ENCODE data around the gene MIR17HG. TPM values are rescaled to one million over a fixed set of nuclear protein-coding genes. Genes with fewer than 3 reads are reported as not detected.
"Not testable (repeated sequence)": the region's sequence is repeated elsewhere in the genome, so short reads cannot be mapped to it uniquely, and the experiment has no call there.

MIR17HG gene
- polyA plus RNA-seq, 1 experiment = 0.25 TPM

DNA sequence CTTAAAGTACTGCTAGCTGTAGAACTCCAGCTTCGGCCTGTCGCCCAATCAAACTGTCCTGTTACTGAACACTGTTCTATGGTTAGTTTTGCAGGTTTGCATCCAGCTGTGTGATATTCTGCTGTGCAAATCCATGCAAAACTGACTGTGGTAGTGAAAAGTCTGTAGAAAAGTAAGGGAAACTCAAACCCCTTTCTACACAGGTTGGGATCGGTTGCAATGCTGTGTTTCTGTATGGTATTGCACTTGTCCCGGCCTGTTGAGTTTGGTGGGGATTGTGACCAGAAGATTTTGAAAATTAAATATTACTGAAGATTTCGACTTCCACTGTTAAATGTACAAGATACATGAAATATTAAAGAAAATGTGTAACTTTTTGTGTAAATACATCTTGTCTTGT, 3.6 kb downstream of the MIR17HG start:
- TF ChIP-seq, protein P1, sequence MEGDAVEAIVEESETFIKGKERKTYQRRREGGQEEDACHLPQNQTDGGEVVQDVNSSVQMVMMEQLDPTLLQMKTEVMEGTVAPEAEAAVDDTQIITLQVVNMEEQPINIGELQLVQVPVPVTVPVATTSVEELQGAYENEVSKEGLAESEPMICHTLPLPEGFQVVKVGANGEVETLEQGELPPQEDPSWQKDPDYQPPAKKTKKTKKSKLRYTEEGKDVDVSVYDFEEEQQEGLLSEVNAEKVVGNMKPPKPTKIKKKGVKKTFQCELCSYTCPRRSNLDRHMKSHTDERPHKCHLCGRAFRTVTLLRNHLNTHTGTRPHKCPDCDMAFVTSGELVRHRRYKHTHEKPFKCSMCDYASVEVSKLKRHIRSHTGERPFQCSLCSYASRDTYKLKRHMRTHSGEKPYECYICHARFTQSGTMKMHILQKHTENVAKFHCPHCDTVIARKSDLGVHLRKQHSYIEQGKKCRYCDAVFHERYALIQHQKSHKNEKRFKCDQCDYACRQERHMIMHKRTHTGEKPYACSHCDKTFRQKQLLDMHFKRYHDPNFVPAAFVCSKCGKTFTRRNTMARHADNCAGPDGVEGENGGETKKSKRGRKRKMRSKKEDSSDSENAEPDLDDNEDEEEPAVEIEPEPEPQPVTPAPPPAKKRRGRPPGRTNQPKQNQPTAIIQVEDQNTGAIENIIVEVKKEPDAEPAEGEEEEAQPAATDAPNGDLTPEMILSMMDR (IDR thresholded peaks at IDR 0.05; ENCODE audit: insufficient read depth, low read depth, low read length) = no peak
- no peaks in the 10 kb centered on the region for H3K36me3 ChIP-seq (ENCODE audit: control insufficient read depth, insufficient read depth, low read length)
- CTCF ChIA-PET = no interaction called here
- H3K4me3 ChIP-seq (ENCODE audit: low read depth, low read length) = no peak overlapping the region
- DNase-seq (ENCODE audit: low read depth) = no peak
- POLR2A ChIA-PET = no interaction called here
- no peaks in the 10 kb centered on the region for H3K27me3 ChIP-seq (ENCODE audit: control insufficient read depth, insufficient read depth, low read length)

DNA sequence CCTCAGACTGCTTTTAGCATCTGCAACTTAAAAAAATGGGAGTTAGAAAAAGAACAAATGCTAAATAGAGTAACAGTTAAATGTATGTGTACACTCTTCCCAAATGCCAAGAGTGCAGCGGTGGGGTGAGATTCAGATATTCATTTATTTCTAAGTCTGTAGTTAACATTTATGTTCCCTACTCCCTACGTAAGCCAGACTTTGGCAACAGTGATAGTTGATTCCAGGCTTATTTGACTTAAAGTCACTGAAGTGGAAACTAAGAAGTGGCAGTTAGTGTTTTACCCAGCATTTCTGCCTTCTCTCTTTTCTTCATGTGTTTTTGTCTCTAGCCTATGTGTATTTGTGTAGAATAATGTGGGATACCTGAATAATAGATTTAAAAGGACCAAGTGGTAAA, 4.5 kb downstream of the MIR17HG start:
- DNase-seq (ENCODE audit: low read depth) = no peak
- Histone ChIP-seq H3K27me3 (ENCODE audit: control insufficient read depth, insufficient read depth, low read length) (no peaks in the 10 kb centered on the region), H3K4me3 (ENCODE audit: low read depth, low read length) (no peak overlapping the region), H3K36me3 (ENCODE audit: control insufficient read depth, insufficient read depth, low read length) (no peaks in the 10 kb centered on the region; the same call in 1 of the 2 replicates)
- ChIA-PET POLR2A (no interaction called here), CTCF (no interaction called here)
- TF ChIP-seq, protein P1 (IDR thresholded peaks at IDR 0.05; ENCODE audit: insufficient read depth, low read depth, low read length) = no peak

DNA sequence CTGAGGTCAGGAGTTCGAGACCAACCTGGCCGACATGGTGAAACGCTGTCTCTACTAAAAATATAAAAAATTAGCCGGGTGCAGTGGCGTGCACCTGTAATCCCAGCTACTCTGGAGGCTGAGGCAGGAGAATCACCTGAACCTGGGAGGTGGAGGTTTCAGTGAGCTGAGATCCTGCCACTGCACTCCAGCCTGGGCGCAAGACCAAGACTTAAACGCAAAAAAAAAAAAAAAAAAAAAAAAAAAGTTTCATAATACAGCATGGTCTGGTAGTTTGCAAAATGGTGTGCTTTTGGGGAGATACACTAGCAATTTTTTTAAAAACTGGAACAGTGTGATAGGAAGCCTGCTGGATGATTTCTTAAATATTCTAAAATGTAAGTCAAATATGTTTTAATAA, 5.4 kb downstream of the MIR17HG start:
- H3K27me3 ChIP-seq (ENCODE audit: control insufficient read depth, insufficient read depth, low read length); CTCF ChIA-PET; H3K36me3 ChIP-seq (ENCODE audit: control insufficient read depth, insufficient read depth, low read length); H3K4me3 ChIP-seq (ENCODE audit: low read depth, low read length); DNase-seq (ENCODE audit: low read depth): not testable (repeated sequence)
- POLR2A ChIA-PET = interaction anchor here (0.6 kb wide), 1 partner anchor 11 kb away, joined by 8 read pairs; no protein-coding TSS in a partner anchor

DNA sequence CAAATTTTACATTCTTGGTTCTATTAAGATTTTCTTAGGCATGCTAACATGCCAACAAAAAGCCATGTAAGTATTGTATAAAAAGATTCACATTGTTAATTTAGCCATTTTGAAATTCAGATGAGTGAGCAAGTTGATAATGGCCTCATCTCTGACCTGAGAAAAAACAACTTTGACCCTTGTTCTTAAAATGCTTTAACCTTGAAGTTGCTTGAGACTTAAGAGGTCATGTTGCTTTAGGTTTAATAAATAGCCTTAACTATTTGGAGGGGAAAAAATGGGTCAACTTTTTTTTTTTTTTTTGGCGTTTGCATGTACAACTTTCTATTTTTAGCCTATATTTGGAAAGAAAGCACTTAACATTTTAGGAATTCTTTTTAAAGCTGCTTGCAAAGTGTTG, 6.0 kb downstream of the MIR17HG start:
- Histone ChIP-seq H3K27me3 (ENCODE audit: control insufficient read depth, insufficient read depth, low read length) (no peaks in the 10 kb centered on the region), H3K4me3 (ENCODE audit: low read depth, low read length) (no peak overlapping the region), H3K36me3 (ENCODE audit: control insufficient read depth, insufficient read depth, low read length) (no peaks in the 10 kb centered on the region; the same call in 1 of the 2 replicates)
- ChIA-PET POLR2A (no interaction called here), CTCF (no interaction called here)
- TF ChIP-seq, protein P1 (IDR thresholded peaks at IDR 0.05; ENCODE audit: insufficient read depth, low read depth, low read length) = no peak
- DNase-seq (ENCODE audit: low read depth) = no peak

DNA sequence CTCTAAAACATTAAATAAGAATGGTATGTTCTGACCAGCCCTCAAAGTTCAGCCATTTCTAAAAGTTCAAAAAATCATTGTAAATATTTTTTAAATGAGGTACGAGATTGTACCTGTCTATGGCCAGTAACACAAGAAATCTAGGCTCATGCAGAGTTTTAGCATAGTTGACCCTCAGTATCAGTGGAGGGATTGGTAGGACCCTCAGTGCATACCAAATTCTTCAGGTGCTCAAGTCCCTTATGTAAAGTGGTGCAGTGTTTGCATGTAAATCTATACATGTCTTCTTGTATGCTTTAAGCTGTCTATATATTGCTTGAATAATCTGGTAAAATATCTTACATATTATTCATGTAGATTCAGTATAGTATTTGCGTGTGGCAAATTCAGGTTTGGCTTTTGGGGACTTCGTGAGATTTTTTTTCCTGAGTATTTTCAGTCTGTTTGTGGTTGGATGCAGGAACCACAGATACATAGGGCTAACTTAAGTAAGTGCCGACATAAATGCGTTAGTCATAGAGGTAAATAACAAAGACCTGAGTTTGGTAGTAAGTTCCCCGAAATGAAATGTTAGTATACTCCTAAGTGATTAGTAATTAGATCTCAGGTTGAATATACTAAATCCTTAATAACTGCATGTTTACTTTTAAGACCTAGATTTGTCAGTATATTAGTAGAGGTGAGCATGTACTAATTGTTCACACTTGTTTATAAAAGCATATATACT, 7.8 kb downstream of the MIR17HG start:
- no peaks in the 10 kb centered on the region; the same call in 1 of the 2 replicates for H3K36me3 ChIP-seq (ENCODE audit: control insufficient read depth, insufficient read depth, low read length)

More for the DNA sequence above, 7.8 kb downstream of the MIR17HG start:
- TF ChIP-seq, protein P1 (IDR thresholded peaks at IDR 0.05; ENCODE audit: insufficient read depth, low read depth, low read length) = no peak
- no peak for DNase-seq (ENCODE audit: low read depth)
- CTCF ChIA-PET = no interaction called here
- Histone ChIP-seq H3K27me3 (ENCODE audit: control insufficient read depth, insufficient read depth, low read length) (no peaks in the 10 kb centered on the region), H3K4me3 (ENCODE audit: low read depth, low read length) (no peak overlapping the region)
- POLR2A ChIA-PET = no interaction called here

All from BJ (cell line).